ENCODE results near the gene ZBTB20. TPM values are rescaled to one million over a fixed set of nuclear protein-coding genes. Genes with fewer than 3 reads are reported as not detected.

Gene ZBTB20
- total RNA-seq, 1 experiment from 2014 or later, result 10.7 TPM

DNA sequence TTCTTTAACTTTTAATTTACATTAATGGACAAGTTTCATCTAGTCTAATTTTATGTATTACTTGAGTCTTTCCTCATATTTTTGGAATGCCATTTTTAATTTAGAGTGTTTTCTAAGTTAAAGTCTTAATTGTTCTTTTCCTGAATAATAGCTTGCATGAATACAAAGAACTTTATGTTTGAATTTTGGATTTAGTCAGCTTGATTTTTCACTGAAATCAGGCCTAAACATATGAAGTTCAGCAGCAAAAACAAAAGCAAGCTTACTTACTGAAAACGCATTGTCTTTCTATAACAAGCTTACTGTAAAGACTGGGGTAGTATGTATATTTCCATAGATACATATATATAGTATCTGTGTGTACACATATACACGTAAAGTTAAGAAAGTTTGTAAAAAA lies 126.0 kb downstream of the ZBTB20 start:
- peaks cover 10% of the 10 kb centered on the region for H3K9me3 Mint-ChIP-seq (ENCODE audit: unreplicated experiment)
- CTCF ChIA-PET, result interaction anchor here (0.6 to 0.8 kb wide), 2 partner anchors 26 to 616 kb away, joined by 3 read pairs; no protein-coding TSS in a partner anchor

GRCh38 chr3:115019900-115020299 lies 127.2 kb downstream of the ZBTB20 start:
- Mint-ChIP-seq H3K9me3 (ENCODE audit: unreplicated experiment) (peaks cover 16% of the 10 kb centered on the region), H3K4me3 (ENCODE audit: unreplicated experiment) (no peak overlapping the region), H3K27ac (ENCODE audit: low read depth, unreplicated experiment) (no peak overlapping the region), H3K36me3 (ENCODE audit: insufficient read depth, unreplicated experiment) (peaks cover 5% of the 10 kb centered on the region), H3K4me1 (ENCODE audit: insufficient read depth, unreplicated experiment) (peaks cover 6% of the 10 kb centered on the region), H3K27me3 (ENCODE audit: insufficient read depth, unreplicated experiment) (no peaks in the 10 kb centered on the region)
- intact Hi-C loops (cut with micrococcal nuclease), result no loop called here
- no TSS peak for BruUV-seq (replicated peaks)
- TF ChIP-seq, protein P1, sequence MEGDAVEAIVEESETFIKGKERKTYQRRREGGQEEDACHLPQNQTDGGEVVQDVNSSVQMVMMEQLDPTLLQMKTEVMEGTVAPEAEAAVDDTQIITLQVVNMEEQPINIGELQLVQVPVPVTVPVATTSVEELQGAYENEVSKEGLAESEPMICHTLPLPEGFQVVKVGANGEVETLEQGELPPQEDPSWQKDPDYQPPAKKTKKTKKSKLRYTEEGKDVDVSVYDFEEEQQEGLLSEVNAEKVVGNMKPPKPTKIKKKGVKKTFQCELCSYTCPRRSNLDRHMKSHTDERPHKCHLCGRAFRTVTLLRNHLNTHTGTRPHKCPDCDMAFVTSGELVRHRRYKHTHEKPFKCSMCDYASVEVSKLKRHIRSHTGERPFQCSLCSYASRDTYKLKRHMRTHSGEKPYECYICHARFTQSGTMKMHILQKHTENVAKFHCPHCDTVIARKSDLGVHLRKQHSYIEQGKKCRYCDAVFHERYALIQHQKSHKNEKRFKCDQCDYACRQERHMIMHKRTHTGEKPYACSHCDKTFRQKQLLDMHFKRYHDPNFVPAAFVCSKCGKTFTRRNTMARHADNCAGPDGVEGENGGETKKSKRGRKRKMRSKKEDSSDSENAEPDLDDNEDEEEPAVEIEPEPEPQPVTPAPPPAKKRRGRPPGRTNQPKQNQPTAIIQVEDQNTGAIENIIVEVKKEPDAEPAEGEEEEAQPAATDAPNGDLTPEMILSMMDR (IDR thresholded peaks at IDR 0.05; ENCODE audit: unreplicated experiment), result no peak
- CTCF ChIA-PET, result interaction anchor here (0.6 kb wide), 1 partner anchor 56 kb away, joined by 3 read pairs; no protein-coding TSS in a partner anchor
- POLR2A ChIA-PET, result no interaction called here
- DNase-seq (ENCODE audit: unreplicated experiment), result no peak

More for the DNA sequence above, 126.0 kb downstream of the ZBTB20 start:
- Mint-ChIP-seq H3K27me3 (ENCODE audit: insufficient read depth, unreplicated experiment) (no peaks in the 10 kb centered on the region), H3K4me3 (ENCODE audit: unreplicated experiment) (no peak overlapping the region), H3K36me3 (ENCODE audit: insufficient read depth, unreplicated experiment) (peaks cover 1% of the 10 kb centered on the region), H3K4me1 (ENCODE audit: insufficient read depth, unreplicated experiment) (peaks cover 6% of the 10 kb centered on the region), H3K27ac (ENCODE audit: low read depth, unreplicated experiment) (no peak overlapping the region)
- no peak for DNase-seq (ENCODE audit: unreplicated experiment)
- BruUV-seq (replicated peaks), result no TSS peak
- TF ChIP-seq, protein P1 (IDR thresholded peaks at IDR 0.05; ENCODE audit: unreplicated experiment), result no peak
- POLR2A ChIA-PET, result interaction anchor here (0.7 kb wide), 1 partner anchor 962 kb away, joined by 4 read pairs; no protein-coding TSS in a partner anchor
- intact Hi-C loops (cut with micrococcal nuclease), result no loop called here

- peaks cover 5% of the 10 kb centered on the region for H3K36me3 Mint-ChIP-seq (ENCODE audit: insufficient read depth, unreplicated experiment)
- H3K4me1 Mint-ChIP-seq (ENCODE audit: insufficient read depth, unreplicated experiment), result peaks cover 6% of the 10 kb centered on the region
- ChIA-PET POLR2A (no interaction called here), CTCF (no interaction called here)
- TF ChIP-seq, protein P1 (IDR thresholded peaks at IDR 0.05; ENCODE audit: unreplicated experiment), result no peak
- H3K4me3 Mint-ChIP-seq (ENCODE audit: unreplicated experiment), result no peak overlapping the region
- no peak for DNase-seq (ENCODE audit: unreplicated experiment)
- intact Hi-C loops (cut with micrococcal nuclease), result no loop called here
- no peak overlapping the region for H3K27ac Mint-ChIP-seq (ENCODE audit: low read depth, unreplicated experiment)
- BruUV-seq (replicated peaks), result no TSS peak
- peaks cover 16% of the 10 kb centered on the region for H3K9me3 Mint-ChIP-seq (ENCODE audit: unreplicated experiment)
- H3K27me3 Mint-ChIP-seq (ENCODE audit: insufficient read depth, unreplicated experiment), result no peaks in the 10 kb centered on the region
These were observed 128.4 kb downstream of the ZBTB20 start for GRCh38 chr3:115018694-115019093.

DNA sequence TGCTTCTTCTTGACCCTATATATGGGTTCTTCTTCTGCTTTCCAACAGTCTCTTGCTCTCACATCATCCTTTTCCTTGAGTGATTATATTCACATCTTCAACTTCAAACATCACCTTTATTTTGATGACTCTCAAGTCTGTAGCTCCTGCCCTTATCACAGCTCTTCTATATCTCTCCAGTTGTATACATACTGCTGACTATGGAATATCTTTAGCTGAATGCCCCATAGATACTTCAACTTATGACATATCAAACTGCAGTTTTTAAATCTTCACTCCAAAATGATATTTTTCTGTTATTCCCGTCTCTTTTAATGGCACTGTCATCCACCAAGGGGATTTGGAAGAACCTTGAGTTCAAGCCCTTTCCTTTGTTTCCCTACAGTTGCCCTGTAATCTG lies 139.1 kb downstream of the ZBTB20 start:
- CTCF ChIA-PET, result interaction anchor here (0.6 to 0.7 kb wide), 2 partner anchors 624 to 646 kb away, joined by 3 to 4 read pairs; no protein-coding TSS in a partner anchor

More for the DNA sequence above, 139.1 kb downstream of the ZBTB20 start:
- H3K36me3 Mint-ChIP-seq (ENCODE audit: insufficient read depth, unreplicated experiment), result no peaks in the 10 kb centered on the region
- POLR2A ChIA-PET, result interaction anchor here (0.6 kb wide), 1 partner anchor 750 kb away, joined by 4 read pairs; no protein-coding TSS in a partner anchor
- TF ChIP-seq, protein P1 (IDR thresholded peaks at IDR 0.05; ENCODE audit: unreplicated experiment), result no peak
- no TSS peak for BruUV-seq (replicated peaks)
- H3K4me3 Mint-ChIP-seq (ENCODE audit: unreplicated experiment), result no peak overlapping the region
- H3K27ac Mint-ChIP-seq (ENCODE audit: low read depth, unreplicated experiment), result no peak overlapping the region
- intact Hi-C loops (cut with micrococcal nuclease), result no loop called here
- no peaks in the 10 kb centered on the region for H3K9me3 Mint-ChIP-seq (ENCODE audit: unreplicated experiment)
- DNase-seq (ENCODE audit: unreplicated experiment), result no peak
- H3K4me1 Mint-ChIP-seq (ENCODE audit: insufficient read depth, unreplicated experiment), result no peaks in the 10 kb centered on the region
- H3K27me3 Mint-ChIP-seq (ENCODE audit: insufficient read depth, unreplicated experiment), result no peaks in the 10 kb centered on the region

All from MCF 10A (cell line).